Hepatocyte (in vitro differentiated cells): ENCODE results near the gene PPP5C. TPM values are rescaled to one million over a fixed set of nuclear protein-coding genes. Genes with fewer than 3 reads are reported as not detected.

Source experiments
- DNase-seq: peaks from one replicate; pipeline ENCODE4 v3.0.0-alpha.2; 2016; ENCODE audit warnings: low spot score
- H2AFZ ChIP-seq: fragments of 200-600 bp; sonication (generic); 2 replicates; pipeline ENCODE4 v1.6.0; 2016; ENCODE audit warnings: antibody characterized with exemption, mild to moderate bottlenecking
- H3K27ac ChIP-seq: fragments of 200-600 bp; sonication (generic); 2 replicates; pipeline ENCODE4 v1.5.1; 2016; ENCODE audit warnings: mild to moderate bottlenecking
- H3K27me3 ChIP-seq: fragments of 200-600 bp; sonication (generic); 2 replicates; pipeline ENCODE4 v1.6.1; 2016
- H3K36me3 ChIP-seq: fragments of 200-600 bp; sonication (generic); replicated peaks from 2 replicates; pipeline ENCODE4 v1.5.1; 2016; ENCODE audit warnings: low read depth; ENCODE audit not compliant: insufficient read depth
- H3K4me1 ChIP-seq: fragments of 200-600 bp; sonication (generic); 2 replicates; pipeline ENCODE4 v1.5.1; 2016; ENCODE audit warnings: mild to moderate bottlenecking, moderate library complexity; ENCODE audit not compliant: insufficient read depth
- H3K4me2 ChIP-seq: fragments of 200-600 bp; sonication (generic); 2 replicates; pipeline ENCODE4 v1.6.0; 2016
- H3K4me3 ChIP-seq: fragments of 200-600 bp; sonication (generic); 2 replicates; pipeline ENCODE4 v1.5.1; 2016; ENCODE audit warnings: mild to moderate bottlenecking
- H3K79me2 ChIP-seq: fragments of 200-600 bp; sonication (generic); 2 replicates; pipeline ENCODE4 v1.6.0; 2017; ENCODE audit warnings: mild to moderate bottlenecking
- H3K9me2 ChIP-seq: fragments of 200-600 bp; sonication (generic); replicated peaks from 2 replicates; pipeline ENCODE4 v1.6.0; 2017; ENCODE audit warnings: mild to moderate bottlenecking; ENCODE audit not compliant: insufficient read depth
- H3K9me3 ChIP-seq: fragments of 200-600 bp; sonication (generic); 2 replicates; pipeline ENCODE4 v1.5.1; 2016; ENCODE audit warnings: low read depth, mild to moderate bottlenecking
- H4K20me1 ChIP-seq: fragments of 200-600 bp; sonication (generic); 2 replicates; pipeline ENCODE4 v1.6.0; 2016; ENCODE audit warnings: mild to moderate bottlenecking; ENCODE audit not compliant: insufficient read depth, poor library complexity, severe bottlenecking
- CTCF ChIP-seq: fragments of 200-600 bp; sonication (generic); IDR thresholded peaks from 2 replicates; pipeline ENCODE4 v1.5.1; 2016; ENCODE audit warnings: antibody characterized with exemption, mild to moderate bottlenecking; ENCODE audit not compliant: poor library complexity
- EZH2 ChIP-seq: fragments of 200-600 bp; sonication (generic); IDR thresholded peaks from 2 replicates; pipeline ENCODE4 v1.6.1; 2016; ENCODE audit warnings: antibody characterized with exemption, mild to moderate bottlenecking, borderline replicate concordance
- EZH2phosphoT487 ChIP-seq: fragments of 200-600 bp; sonication (generic); IDR thresholded peaks from one replicate; pipeline ENCODE4 v1.6.1; 2018; ENCODE audit warnings: antibody characterized with exemption, mild to moderate bottlenecking, low read depth, moderate library complexity; ENCODE audit not compliant: unreplicated experiment, severe bottlenecking
- WGBS: methylation state at CpG from one replicate; pipeline ENCODE4 v1.1.6; 2016; ENCODE audit warnings: low lambda C conversion rate; ENCODE audit errors: missing lambda C conversion rate; 5-methylcytosine and 5-hydroxymethylcytosine counted together
- polyA plus RNA-seq: library from polyadenylated mRNA; unstranded; fragments of >200 nt; fragmentation: Nextera tagmentation; extraction: Ambion mirVana; gene quantifications from 2 replicates; pipeline ENCODE4 v1.2.1, GENCODE V29; 2016
- total RNA-seq: library from RNA; depleted of rRNA; stranded (reverse); fragments of >200 nt; gene quantifications from 2 replicates; pipeline ENCODE4 v1.2.3, GENCODE V29; 2014

Gene PPP5C
- total and polyA plus RNA-seq, 2 experiments from 2014 or later: 51.2 to 68.8 TPM

GRCh38 chr19:46365561-46365960 is 18.7 kb downstream of the PPP5C start:
- Histone ChIP-seq H3K27ac (no peak overlapping the region), H3K4me3 (no peak overlapping the region), H4K20me1 (peaks cover 3% of the 10 kb centered on the region), H3K4me2 (no peak overlapping the region), H3K27me3 (no peaks in the 10 kb centered on the region), H3K9me2 (no peaks in the 10 kb centered on the region), H2AFZ (no peak overlapping the region), H3K79me2 (peaks cover 51% of the 10 kb centered on the region), H3K4me1 (no peaks in the 10 kb centered on the region), H3K9me3 (no peaks in the 10 kb centered on the region), H3K36me3 (no peaks in the 10 kb centered on the region)
- 93% methylated on average over 4 of the region's 4 CpGs for WGBS
- TF ChIP-seq CTCF (no peak), EZH2 (no peak), EZH2phosphoT487 (no peak)
- DNase-seq: no peak

DNA sequence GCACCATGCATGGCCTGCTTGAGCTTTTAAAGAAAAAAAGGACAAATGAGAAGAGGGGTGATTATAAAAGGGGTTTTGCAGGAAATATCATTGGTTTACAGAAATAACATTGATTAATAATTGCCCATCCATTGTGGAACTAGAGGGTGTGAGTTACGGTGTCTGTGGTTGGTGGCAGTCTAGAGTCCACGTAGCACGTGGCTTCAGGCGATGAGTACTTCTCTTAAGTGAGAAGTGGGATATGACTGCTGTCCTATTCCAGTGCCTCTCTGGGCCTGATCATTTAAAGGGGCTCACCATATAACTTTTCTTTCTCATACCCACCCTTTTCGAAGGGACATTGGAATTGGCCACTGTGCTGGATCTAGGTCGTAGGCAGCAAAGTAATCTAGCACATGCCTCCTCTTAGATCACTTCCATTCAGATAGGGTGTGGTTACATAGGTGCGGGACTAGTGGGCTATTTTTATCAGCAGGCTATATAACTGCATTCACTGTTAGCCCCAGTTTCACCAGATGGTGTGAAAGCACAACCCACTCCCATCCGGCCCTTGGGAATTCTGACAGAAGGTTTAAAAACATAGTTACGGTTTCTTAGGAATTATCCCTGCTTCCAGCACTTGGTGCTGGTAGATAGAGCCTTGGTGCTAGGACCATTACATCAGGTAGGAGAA is 19.9 kb downstream of the PPP5C start:
- no peak overlapping the region for H3K4me3 ChIP-seq
- 96% methylated on average over 9 of the region's 9 CpGs for WGBS
- H3K36me3 ChIP-seq: no peaks in the 10 kb centered on the region
- H3K4me2 ChIP-seq: no peak overlapping the region
- TF ChIP-seq EZH2 (no peak), EZH2phosphoT487 (no peak), CTCF (no peak)
- H3K9me2 ChIP-seq: no peaks in the 10 kb centered on the region
- H3K27ac ChIP-seq: no peak overlapping the region
- H2AFZ ChIP-seq: no peak overlapping the region
- no peaks in the 10 kb centered on the region for H3K4me1 ChIP-seq
- H3K9me3 ChIP-seq: no peaks in the 10 kb centered on the region
- H4K20me1 ChIP-seq: peaks cover 3% of the 10 kb centered on the region
- peaks cover 49% of the 10 kb centered on the region for H3K79me2 ChIP-seq
- DNase-seq: no peak
- no peaks in the 10 kb centered on the region for H3K27me3 ChIP-seq

DNA sequence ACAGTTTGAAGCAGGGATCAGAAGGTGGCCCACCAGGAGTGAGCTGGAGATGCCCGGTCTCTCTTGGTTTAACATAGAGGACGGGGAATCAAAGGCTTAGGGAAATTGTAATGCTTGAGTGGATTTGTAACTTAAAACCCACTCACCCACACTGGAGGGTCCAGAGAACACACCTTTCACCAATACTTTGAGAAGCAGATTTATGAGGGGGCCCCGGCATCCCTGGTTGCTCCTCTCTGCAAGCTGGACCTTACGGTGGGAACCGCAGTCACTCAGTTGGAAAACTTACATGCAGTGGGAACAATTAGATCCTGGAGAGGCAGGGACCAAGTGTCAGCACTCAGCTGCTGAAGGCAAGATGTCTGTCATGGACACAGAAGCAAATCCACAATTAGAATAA is 20.5 kb downstream of the PPP5C start:
- Histone ChIP-seq H3K4me2 (no peak overlapping the region), H4K20me1 (peaks cover 3% of the 10 kb centered on the region), H3K9me3 (no peaks in the 10 kb centered on the region), H3K36me3 (no peaks in the 10 kb centered on the region), H3K4me3 (no peak overlapping the region), H3K27ac (no peak overlapping the region), H3K9me2 (no peaks in the 10 kb centered on the region), H3K79me2 (peaks cover 47% of the 10 kb centered on the region), H2AFZ (no peak overlapping the region), H3K4me1 (peaks cover 4% of the 10 kb centered on the region), H3K27me3 (no peaks in the 10 kb centered on the region)
- DNase-seq: no peak
- no peak for TF ChIP-seq EZH2phosphoT487
- WGBS: 94% methylated on average over 5 of the region's 5 CpGs

DNA sequence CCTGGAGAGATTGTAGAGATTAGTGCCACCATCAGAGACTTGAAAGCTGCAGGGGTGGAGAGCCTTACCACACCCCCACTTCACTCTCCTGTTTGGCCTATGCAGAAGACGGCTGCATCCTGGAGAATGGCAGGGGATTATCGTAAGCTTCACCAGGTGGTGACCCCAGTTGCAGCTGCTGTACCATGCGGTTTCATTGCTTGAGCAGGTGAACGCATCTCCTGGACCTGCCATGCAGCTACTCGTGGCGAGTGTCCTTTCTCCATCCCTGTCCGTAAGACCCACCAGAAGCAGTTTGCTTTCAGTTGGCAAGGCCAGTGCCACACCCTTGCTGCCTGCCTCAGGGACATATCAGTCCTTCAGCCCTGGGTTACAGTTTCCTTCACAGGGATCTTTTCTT is 21.2 kb downstream of the PPP5C start:
- Histone ChIP-seq H3K9me2 (no peaks in the 10 kb centered on the region), H3K4me1 (peaks cover 10% of the 10 kb centered on the region), H3K27me3 (no peaks in the 10 kb centered on the region), H3K27ac (no peak overlapping the region), H3K36me3 (no peaks in the 10 kb centered on the region), H2AFZ (no peak overlapping the region), H3K4me2 (no peak overlapping the region), H4K20me1 (peaks cover 10% of the 10 kb centered on the region), H3K4me3 (no peak overlapping the region), H3K9me3 (no peaks in the 10 kb centered on the region), H3K79me2 (peaks cover 52% of the 10 kb centered on the region)
- WGBS: 95% methylated on average over 7 of the region's 7 CpGs
- TF ChIP-seq CTCF (no peak), EZH2phosphoT487 (no peak), EZH2 (no peak)
- DNase-seq: no peak
